T-helper 1 cell treated with Interleukin-12 subunit alpha and Interleukin-12 subunit beta and Interleukin-4 antibody, amounts not matched to agents 30 μg/mL and 1 μg/mL, for 36 hours (primary cell): ENCODE data around the gene PARP14.
"Not testable (repeated sequence)": the region's sequence is repeated elsewhere in the genome, so short reads cannot be mapped to it uniquely, and the experiment has no call there.

ENCODE experiments used
- H3K27ac Mint-ChIP-seq: one replicate; pipeline ENCODE4 v1.8.0; 2021; ENCODE audit warnings: mild to moderate bottlenecking, mixed read lengths
- H3K27me3 Mint-ChIP-seq: one replicate; pipeline ENCODE4 v1.8.0; 2021; ENCODE audit warnings: low read depth, mixed read lengths
- H3K36me3 Mint-ChIP-seq: one replicate; pipeline ENCODE4 v1.8.0; 2021; ENCODE audit warnings: low read depth, mixed read lengths
- H3K4me1 Mint-ChIP-seq: one replicate; pipeline ENCODE4 v1.8.0; 2021; ENCODE audit warnings: low read depth, mixed read lengths
- H3K4me3 Mint-ChIP-seq: one replicate; pipeline ENCODE4 v1.8.0; 2021; ENCODE audit warnings: mild to moderate bottlenecking, moderate library complexity, mixed read lengths
- H3K9me3 Mint-ChIP-seq: one replicate; pipeline ENCODE4 v1.8.0; 2021; ENCODE audit warnings: mixed read lengths

Gene PARP14

DNA sequence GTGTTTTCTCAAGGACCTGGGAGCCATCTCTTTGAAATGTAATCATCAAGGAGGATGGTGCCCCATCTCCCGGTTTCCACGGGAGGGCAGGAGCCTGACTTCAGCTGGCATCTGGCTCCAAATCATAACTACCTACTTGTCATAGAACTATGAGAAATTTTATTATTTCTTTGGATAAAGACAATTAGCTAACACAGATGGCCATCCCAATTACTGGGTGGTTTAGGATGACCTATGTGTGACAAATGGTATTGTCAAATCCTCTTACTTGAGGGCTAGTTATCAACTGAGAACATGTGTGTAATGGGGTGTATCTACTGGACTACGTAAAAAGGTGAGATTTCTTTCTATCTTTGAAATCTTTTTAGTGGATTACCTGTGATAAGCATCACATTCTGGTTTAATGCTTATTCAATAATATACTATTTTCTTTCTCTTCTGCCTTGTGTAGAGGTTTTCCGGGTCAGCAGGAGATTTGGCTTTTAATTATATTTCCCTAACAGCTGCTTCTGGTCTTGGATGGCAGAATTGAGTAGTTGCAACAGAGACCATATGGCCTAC, 15.3 kb upstream of the PARP14 start:
- Mint-ChIP-seq H3K4me3 (no peak overlapping the region), H3K27ac (no peak overlapping the region), H3K4me1 (peaks cover 22% of the 10 kb centered on the region), H3K36me3 (peaks cover 3% of the 10 kb centered on the region), H3K27me3 (peaks cover 28% of the 10 kb centered on the region), H3K9me3 (peaks cover 21% of the 10 kb centered on the region)

- Mint-ChIP-seq H3K4me1 (peaks cover 20% of the 10 kb centered on the region), H3K36me3 (peaks cover under 1% of the 10 kb centered on the region)
These were observed 14.8 kb upstream of the PARP14 start for GRCh38 chr3:122665881-122666280.

DNA sequence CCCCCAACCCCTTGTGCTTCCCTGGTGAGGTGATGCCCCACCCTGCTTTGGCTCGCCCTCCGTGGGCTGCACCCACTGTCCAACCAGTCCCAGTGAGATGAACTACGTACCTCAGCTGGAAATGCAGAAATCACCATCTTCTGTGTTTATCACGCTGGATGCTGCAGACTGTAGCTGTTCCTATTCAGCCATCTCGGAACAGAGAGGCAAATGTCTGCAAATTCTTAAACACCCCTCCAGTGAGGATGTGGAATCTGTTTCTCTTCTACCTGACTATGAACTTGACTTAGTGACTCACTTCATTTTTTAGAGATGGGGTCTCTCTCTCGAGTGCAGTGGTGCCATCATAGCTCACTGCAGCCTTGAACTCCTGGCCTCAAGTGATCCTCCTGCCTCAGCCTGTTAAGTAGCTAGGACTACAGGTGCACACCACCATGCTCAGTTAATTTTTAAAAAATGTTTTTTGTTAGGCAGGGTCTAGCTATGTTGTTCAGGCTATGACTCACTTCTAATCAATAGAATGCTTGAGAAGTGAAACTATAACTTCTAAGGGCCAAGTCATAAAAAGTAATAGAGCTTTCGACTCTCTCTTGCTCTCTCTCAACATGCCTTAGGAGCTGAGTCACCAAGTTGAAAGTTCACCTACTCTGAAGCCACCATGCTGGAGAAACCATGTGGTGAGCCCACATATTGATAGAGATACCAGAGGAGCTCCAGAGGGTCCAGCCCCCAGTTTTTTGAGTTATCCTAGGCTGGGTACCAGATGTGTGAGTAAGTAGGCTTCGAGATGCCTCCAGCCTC, 11.5 kb upstream of the PARP14 start:
- H3K4me3 Mint-ChIP-seq: no peak overlapping the region
- no peaks in the 10 kb centered on the region for H3K36me3 Mint-ChIP-seq
- no peaks in the 10 kb centered on the region for H3K27me3 Mint-ChIP-seq
- H3K4me1 Mint-ChIP-seq: peaks cover 14% of the 10 kb centered on the region
- peaks cover 10% of the 10 kb centered on the region for H3K9me3 Mint-ChIP-seq
- peak overlapping the region; percentile 41 for H3K27ac Mint-ChIP-seq

More at GRCh38 chr3:122665881-122666280, 14.8 kb upstream of the PARP14 start:
- Mint-ChIP-seq H3K4me3 (no peak overlapping the region), H3K27ac (no peak overlapping the region), H3K27me3 (peaks cover 22% of the 10 kb centered on the region), H3K9me3 (peaks cover 17% of the 10 kb centered on the region)

DNA sequence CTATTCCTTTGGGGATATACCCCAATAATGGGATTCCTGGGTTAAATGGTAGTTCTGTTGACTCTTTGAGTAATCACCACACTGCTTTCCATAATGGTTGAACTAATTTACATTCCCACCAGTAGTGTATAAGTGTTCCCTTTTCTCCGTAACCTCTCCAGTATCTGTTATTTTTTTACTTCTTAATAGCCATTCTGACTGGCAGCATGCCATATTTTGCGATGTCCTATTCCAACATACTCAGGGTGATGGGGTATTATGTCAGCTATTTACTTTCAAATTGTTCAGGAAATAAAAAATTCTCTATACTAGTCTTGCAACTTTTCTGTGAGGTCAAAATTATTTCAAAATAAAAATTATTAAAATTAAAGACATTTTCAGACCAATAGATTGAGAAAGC, 9.1 kb upstream of the PARP14 start:
- H3K4me3 Mint-ChIP-seq: no peak overlapping the region
- peaks cover 1% of the 10 kb centered on the region for H3K36me3 Mint-ChIP-seq
- peaks cover 22% of the 10 kb centered on the region for H3K9me3 Mint-ChIP-seq
- no peak overlapping the region for H3K27ac Mint-ChIP-seq
- no peaks in the 10 kb centered on the region for H3K27me3 Mint-ChIP-seq
- H3K4me1 Mint-ChIP-seq: peaks cover 16% of the 10 kb centered on the region

- Mint-ChIP-seq H3K27me3 (no peaks in the 10 kb centered on the region), H3K36me3 (peaks cover 1% of the 10 kb centered on the region), H3K4me3 (no peak overlapping the region), H3K27ac (no peak overlapping the region), H3K4me1 (peaks cover 21% of the 10 kb centered on the region), H3K9me3 (peaks cover 14% of the 10 kb centered on the region)
These were observed 6.3 kb upstream of the PARP14 start for GRCh38 chr3:122674339-122674738.

- no peak overlapping the region for H3K4me3 Mint-ChIP-seq
- H3K4me1 Mint-ChIP-seq: peaks cover 25% of the 10 kb centered on the region
- no peaks in the 10 kb centered on the region for H3K27me3 Mint-ChIP-seq
- peaks cover 12% of the 10 kb centered on the region for H3K36me3 Mint-ChIP-seq
- no peak overlapping the region for H3K27ac Mint-ChIP-seq
- H3K9me3 Mint-ChIP-seq: peaks cover 14% of the 10 kb centered on the region
These were observed 3.9 kb upstream of the PARP14 start for GRCh38 chr3:122676759-122677158.

DNA sequence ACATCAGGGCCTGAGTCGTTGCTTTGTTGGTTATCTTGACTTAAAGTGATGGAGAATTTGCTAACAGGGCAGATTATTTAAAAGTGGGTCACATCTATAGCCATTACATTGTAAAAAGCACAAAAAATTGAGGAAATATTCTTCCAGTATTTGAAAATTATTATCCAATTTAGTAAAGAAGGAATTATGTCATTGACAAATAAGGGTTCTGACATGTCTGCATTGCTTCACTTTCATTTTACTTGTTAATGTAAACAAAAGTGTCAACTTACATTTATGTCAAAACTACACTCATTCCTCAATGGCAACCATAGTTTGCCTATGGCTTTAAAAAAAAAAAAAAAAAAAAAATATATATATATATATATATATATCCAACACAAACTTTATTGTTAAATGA, 3.4 kb upstream of the PARP14 start:
- Mint-ChIP-seq H3K4me3 (no peak overlapping the region), H3K4me1 (peaks cover 30% of the 10 kb centered on the region), H3K36me3 (peaks cover 14% of the 10 kb centered on the region), H3K27ac (no peak overlapping the region), H3K9me3 (peaks cover 14% of the 10 kb centered on the region), H3K27me3 (no peaks in the 10 kb centered on the region)

GRCh38 chr3:122678506-122678905, 2.1 kb upstream of the PARP14 start:
- Mint-ChIP-seq H3K4me3 (no peak overlapping the region), H3K27ac (peak overlapping the region; percentile 8), H3K9me3 (peaks cover 14% of the 10 kb centered on the region), H3K4me1 (peaks cover 43% of the 10 kb centered on the region), H3K36me3 (peaks cover 24% of the 10 kb centered on the region), H3K27me3 (no peaks in the 10 kb centered on the region)

DNA sequence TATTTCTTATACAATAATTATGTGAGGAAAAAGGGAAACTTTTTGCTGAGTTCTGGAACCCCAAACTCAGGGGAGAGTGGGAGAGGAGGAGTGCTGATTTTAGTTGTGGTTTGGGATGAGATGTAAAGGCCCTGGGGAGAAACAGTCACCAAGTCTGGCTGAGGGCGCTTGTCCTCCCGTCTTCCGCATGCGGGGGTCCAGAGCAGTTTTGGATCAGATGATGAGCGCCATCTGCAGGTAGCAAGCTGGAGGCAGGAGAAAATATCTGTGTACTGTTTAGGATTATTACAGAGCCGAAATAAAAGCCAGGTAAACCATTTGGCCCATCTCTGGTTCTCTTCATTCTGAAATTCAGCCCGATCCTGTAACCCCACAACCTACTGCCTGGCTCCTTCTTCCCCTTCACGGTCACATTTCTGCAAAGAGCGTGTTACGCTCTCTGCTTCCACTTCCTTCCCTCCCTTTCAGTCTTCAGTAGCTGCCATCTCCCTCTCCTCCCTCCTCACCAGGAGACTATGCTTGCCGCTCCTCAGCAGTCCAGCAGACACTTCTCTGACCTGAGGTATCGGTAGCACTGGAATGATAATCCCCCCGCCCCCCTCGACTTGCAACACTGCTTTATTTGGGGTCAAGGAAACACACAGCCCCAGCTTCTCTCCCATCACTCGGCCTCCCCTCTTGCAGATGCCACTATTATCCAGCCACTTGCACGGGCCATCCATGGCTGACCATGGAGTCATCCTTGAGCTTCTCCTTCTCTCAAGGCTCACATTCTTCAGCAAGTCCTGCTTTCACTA, 1.4 kb upstream of the PARP14 start:
- Mint-ChIP-seq H3K27ac (peak overlapping the region; percentile 99), H3K9me3 (peaks cover 11% of the 10 kb centered on the region), H3K4me3 (peak overlapping the region; percentile 95), H3K4me1 (peaks cover 49% of the 10 kb centered on the region), H3K27me3 (no peaks in the 10 kb centered on the region), H3K36me3 (peaks cover 28% of the 10 kb centered on the region)

DNA sequence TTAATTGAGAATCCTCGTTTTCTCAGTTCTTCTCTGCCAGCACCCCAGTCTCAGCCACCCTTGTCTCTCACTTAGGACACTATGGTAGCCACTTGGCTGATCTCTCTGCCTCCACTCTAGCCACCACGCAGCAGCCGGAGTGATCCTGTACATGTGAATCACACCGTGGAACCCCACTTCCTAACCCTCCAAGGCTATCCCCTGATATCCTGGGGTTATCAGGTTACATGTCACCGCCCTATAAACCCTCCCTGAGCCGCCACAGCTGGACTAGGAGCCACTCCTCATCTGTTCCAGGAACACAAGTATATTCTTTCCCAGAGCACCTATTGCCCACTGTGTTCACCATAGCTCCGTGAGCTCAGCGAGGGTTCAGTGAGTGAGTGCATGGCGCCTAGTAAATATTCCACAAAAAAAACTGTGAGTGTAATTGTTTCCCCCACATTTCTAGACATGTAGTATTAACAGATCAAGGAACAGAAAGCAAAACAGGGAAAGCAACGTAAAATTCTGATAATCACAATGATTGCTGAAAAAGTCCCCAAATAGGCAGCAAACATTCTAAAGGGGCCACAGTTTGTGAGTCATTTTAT, 661 bp upstream of the PARP14 start:
- Mint-ChIP-seq H3K27ac (peak overlapping the region; percentile 99), H3K4me1 (peaks cover 55% of the 10 kb centered on the region)

DNA sequence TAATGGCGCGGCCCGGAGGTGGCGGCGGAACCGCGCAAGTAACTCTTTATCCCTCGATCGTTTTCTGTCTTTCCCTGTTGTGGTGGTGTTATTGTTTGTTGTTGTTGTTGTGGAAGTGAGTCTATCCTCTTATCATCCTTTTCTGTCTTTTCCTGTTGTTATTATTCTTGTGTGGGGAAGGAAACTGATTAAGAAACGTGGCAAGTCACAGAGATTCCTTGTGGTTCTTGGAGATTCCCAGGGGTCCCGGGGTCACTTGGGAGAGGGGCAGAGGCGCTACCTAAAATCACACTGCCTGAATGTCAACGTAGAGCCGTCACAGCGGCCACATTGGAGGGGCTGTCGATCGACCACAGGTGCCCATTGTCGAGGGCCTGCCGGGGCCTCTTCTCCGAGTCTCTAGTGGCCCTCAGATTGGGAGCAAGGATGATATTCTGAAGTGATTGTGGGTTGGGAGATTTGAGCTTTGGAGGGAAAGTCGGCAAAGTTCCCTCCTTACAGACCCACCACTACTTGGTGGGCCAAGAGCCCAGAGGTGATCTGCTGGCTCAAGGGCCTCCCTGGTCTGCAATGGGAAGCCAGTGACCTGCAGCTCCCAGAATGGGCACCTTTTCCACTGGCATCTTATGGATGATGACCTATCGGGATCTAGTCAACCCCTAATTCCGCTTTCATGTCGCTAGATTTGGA, 790 bp downstream of the PARP14 start:
- H3K36me3 Mint-ChIP-seq: peaks cover 37% of the 10 kb centered on the region
- peak overlapping the region; percentile 91 for H3K27ac Mint-ChIP-seq
- H3K4me1 Mint-ChIP-seq: peaks cover 58% of the 10 kb centered on the region

More for the DNA sequence above, 661 bp upstream of the PARP14 start:
- H3K27me3 Mint-ChIP-seq: no peaks in the 10 kb centered on the region
- peak overlapping the region; percentile 95 for H3K4me3 Mint-ChIP-seq
- peaks cover 34% of the 10 kb centered on the region for H3K36me3 Mint-ChIP-seq
- peaks cover 6% of the 10 kb centered on the region for H3K9me3 Mint-ChIP-seq

DNA sequence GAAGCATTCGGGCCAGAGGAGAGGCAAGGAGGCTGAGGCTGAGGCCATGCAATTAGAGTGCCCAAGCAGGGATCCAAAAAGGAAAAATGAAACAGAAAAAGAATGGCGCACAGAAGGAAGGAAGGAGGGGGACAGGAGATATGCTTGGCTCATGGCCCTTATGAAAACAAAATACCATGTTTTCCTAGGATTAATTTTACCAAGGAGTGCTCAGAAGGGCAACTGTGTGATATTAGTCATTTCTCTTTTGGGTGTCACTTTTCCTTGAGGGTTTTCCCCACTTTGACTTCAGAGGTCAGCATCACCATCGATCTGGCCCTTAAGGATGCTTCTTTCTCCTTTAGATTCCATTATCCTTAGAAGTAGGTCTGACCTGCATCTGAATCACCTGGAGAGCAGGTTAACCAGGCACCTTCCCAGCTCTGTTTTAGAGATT, 1.4 kb downstream of the PARP14 start:
- H3K4me1 Mint-ChIP-seq: peaks cover 63% of the 10 kb centered on the region
- peak overlapping the region; percentile 96 for H3K4me3 Mint-ChIP-seq
- no peaks in the 10 kb centered on the region for H3K9me3 Mint-ChIP-seq
- H3K27me3 Mint-ChIP-seq: no peaks in the 10 kb centered on the region
- H3K27ac Mint-ChIP-seq: peak overlapping the region; percentile 91
- peaks cover 37% of the 10 kb centered on the region for H3K36me3 Mint-ChIP-seq

More for the DNA sequence above, 790 bp downstream of the PARP14 start:
- Mint-ChIP-seq H3K9me3 (no peaks in the 10 kb centered on the region), H3K27me3 (no peaks in the 10 kb centered on the region), H3K4me3 (peak overlapping the region; percentile 96)

DNA sequence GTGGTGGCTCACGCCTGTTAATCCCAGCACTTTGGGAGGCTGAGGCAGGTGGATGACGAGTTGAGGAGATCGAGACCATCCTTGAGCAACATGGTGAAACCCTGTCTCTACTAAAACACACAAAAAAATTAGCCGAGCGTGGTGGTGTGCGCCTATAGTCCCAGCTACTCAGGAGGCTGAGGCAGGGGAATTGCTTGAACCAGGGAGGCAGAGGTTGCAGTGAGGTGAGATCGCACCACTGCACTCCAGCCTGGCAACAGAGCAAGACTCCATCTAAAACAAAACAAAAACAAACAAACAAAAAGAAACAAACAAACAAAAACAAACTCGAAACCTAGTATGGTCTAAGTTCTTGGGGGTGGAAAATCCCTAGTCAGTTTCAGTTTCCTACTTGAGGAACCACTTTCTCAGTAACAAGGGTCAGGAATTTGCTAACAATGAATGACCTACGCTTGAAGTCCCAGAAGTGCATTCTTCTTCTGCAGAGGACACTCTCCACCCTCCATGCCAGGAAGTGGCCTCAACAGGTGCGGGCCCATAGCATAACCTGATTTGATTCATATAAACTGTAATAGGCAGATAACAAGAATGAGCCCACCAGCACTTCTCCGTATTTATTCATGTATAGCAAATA, 2.3 kb downstream of the PARP14 start:
- Mint-ChIP-seq H3K4me3 (peak overlapping the region; percentile 96), H3K36me3 (peaks cover 37% of the 10 kb centered on the region), H3K27ac (peak overlapping the region; percentile 81), H3K4me1 (peaks cover 70% of the 10 kb centered on the region)
- not testable (repeated sequence) for H3K27me3 Mint-ChIP-seq, H3K9me3 Mint-ChIP-seq
